LNCAP (cell line): ENCODE data around the gene BDH1.

Experiments used
- CTCF ChIP-seq: fragments of 450-650 bp; IDR thresholded peaks from 2 replicates; pipeline ENCODE4 v1.5.1; 2017; ENCODE audit warnings: mild to moderate bottlenecking

BDH1 gene

GRCh38 chr3:197465996-197466549, 89.7 kb downstream of the BDH1 start:
- no peak for TF ChIP-seq CTCF

DNA sequence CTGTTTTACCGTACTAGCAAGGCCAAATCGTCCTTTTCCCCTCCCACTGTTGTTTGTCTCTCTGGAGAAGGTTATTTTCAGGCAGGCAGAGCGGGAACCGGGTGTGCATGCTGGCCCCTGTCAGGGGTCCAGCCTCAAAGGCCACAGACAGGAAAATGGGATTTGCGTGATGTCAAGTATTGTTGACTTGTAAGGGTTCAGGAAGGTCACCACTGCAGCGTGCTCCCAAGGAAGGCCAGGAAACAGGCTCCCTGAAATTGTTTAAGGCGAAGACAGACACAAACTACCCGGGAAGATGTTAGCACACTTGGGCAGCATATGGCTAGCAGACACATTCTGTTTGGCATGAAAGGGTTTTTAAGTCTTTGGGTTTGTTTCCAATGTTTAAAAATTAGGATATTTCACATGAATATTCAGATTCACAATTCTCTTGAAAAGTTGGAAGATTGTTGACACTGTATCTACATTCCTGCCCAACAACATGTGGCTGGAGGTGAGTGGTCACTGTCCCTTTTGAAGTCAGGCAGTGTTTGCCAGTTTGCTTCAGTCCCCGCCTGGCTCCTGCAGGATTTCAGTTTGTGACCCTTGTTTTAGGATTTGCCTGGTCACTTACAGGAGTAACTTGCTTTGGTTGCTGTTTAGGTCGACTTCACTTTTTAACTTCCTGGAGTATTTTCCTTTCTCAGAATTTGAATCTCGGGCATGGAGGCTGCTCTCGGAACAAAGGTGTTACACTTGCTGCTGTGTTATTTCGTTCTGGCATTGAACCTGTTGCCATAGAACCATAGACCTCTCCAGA, 90.4 kb downstream of the BDH1 start:
- TF ChIP-seq CTCF, result no peak

GRCh38 chr3:197464794-197465193, 91.0 kb downstream of the BDH1 start:
- no peak for TF ChIP-seq CTCF

DNA sequence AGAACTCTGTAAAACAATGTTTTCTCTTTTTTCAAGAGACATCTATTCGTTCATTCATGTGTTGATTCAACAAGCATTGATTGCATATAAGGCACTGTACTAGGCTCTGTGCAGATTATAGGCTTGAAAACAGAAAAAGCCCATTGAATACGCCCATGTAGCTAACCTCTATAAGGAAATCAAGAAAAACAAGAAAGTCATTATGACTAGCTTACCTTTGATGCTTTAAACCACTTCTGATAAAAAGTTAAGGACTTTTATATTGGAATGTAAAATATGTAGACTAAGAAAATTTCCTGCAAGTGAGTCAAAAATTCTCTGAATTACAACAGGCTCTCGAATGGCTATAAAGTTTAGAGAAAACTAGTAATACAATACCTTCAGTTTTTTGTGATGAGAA, 92.5 kb downstream of the BDH1 start:
- TF ChIP-seq CTCF, result no peak

DNA sequence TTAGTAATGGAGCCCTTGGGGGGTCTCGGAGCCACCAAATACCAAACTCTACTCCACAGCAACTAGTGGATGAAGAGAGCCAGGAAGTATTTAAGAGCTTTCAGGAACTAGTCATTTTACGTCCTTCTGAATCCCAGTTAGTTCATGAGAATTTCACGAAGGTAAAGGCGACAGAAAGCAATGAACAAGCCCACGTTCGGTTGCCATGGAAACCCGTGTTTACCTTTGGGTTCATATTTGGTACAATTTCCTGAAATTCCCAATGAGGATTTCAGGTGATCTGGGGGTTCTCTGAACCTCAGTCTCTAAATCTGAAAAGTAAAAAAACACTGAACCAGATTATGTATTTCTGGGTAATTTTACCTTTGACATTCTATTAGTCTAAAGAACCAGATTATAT, 93.0 kb downstream of the BDH1 start:
- no peak for TF ChIP-seq CTCF

GRCh38 chr3:197460639-197461038, 95.1 kb downstream of the BDH1 start:
- no peak for TF ChIP-seq CTCF

GRCh38 chr3:197460002-197460401, 95.8 kb downstream of the BDH1 start:
- TF ChIP-seq CTCF, result no peak
